Measurements from ENCODE around the gene CLIP4. TPM values are rescaled to one million over a fixed set of nuclear protein-coding genes. Genes with fewer than 3 reads are reported as not detected.

CLIP4 gene
- total RNA-seq, 1 experiment from 2014 or later, result 1.5 TPM

Other genes starting within 250 kb of the CLIP4 start
- gene TRMT61B, start 245.1 kb upstream of the CLIP4 start, total RNA-seq (2014; rRNA removed; shearing (Covaris generic)), result 16.3 and 21.3 TPM in 2 replicates
- 98.1 and 140 TPM in 2 replicates for gene WDR43, start 220.7 kb upstream of the CLIP4 start, total RNA-seq (2014; rRNA removed; shearing (Covaris generic))
- 0.17 and 0.59 TPM in 2 replicates for gene TOGARAM2, start 134.1 kb upstream of the CLIP4 start, total RNA-seq (2014; rRNA removed; shearing (Covaris generic))
- not detected in 2 replicates for gene PCARE, start 40.9 kb upstream of the CLIP4 start, total RNA-seq (2014; rRNA removed; shearing (Covaris generic))

Measured in HT1080 (cell line).